Prostate gland (tissue), 1 donor: ENCODE results near the gene UBTD2.

Experiments used
- POLR2A ChIP-seq: fragments of 450-650 bp; IDR thresholded peaks from one replicate; pipeline ENCODE4 v1.6.1; 2016; ENCODE audit warnings: antibody characterized with exemption, mild to moderate bottlenecking
- POLR2AphosphoS5 ChIP-seq: sonication (generic); formaldehyde crosslinking; IDR thresholded peaks from one replicate; pipeline ENCODE4 v1.6.1; 2017; ENCODE audit warnings: antibody characterized with exemption

DNA sequence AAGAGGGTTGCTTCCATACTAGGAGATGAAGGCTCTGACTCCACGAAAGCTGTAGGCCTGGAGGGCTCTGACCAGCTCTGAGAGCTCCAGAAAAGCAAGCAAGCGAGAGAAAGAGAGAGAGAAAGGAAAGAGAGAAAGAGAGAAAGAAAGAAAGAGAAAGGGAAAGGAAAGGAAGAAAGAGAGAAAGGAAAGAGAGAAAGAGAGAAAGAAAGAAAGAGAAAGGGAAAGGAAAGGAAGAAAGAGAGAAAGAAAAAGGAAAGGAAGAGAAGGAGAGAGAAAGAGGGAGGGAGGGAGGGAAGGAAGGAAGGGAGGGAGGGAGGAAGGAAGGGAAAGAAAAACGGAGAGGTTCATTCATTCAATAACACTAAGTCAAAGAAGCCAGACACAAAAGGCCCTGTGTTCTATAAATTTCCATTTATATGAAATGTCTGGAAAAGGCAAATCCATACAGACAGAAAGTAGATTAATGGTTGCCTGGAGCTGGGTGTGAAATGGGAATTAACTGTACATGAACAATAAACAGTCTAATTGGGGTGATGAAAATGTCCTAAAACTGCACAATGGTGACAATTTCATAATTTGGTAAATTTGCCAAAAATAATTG, 93.8 kb downstream of the UBTD2 start:
- TF ChIP-seq POLR2AphosphoS5 (no peak), POLR2A (no peak)
